H1 (cell line): ENCODE data around the gene ACTN4.
"Not testable (repeated sequence)": the region's sequence is repeated elsewhere in the genome, so short reads cannot be mapped to it uniquely, and the experiment has no call there.

ENCODE experiments used
- ATF3 ChIP-seq: IDR thresholded peaks from 2 replicates; pipeline ENCODE4 v1.6.1; 2011; ENCODE audit warnings: low read depth, mild to moderate bottlenecking, low read length; ENCODE audit not compliant: insufficient read depth
- CBX8 ChIP-seq: fragments of 300-800, 300-1000 bp; sonication (generic); IDR thresholded peaks from 2 replicates; pipeline ENCODE4 v1.7.1; 2016; ENCODE audit warnings: low read depth, low read length, borderline replicate concordance
- CEBPB ChIP-seq: IDR thresholded peaks from 2 replicates; pipeline ENCODE4 v1.6.1; 2012; ENCODE audit warnings: low read depth, low read length
- CHD2 ChIP-seq: IDR thresholded peaks from 2 replicates; pipeline ENCODE4 v1.6.1; 2012; ENCODE audit warnings: low read length, improper control_type of control experiment
- CHD7 ChIP-seq: fragments of 300-600 bp; sonication (generic); IDR thresholded peaks from 2 replicates; pipeline ENCODE4 v1.7.1; 2012; ENCODE audit warnings: low read length, moderate library complexity, mild to moderate bottlenecking, inconsistent platforms; ENCODE audit not compliant: insufficient replicate concordance
- CTCF ChIP-seq, 3 experiments: IDR thresholded peaks; 1 replicate in 2 of 3; 2 replicates in 1 of 3; pipeline versions ENCODE4 v1.5.1 to v1.6.1; 2011; ENCODE audit warnings: low read length in 3 of 3, mild to moderate bottlenecking in 3 of 3, inconsistent platforms in 2 of 3, low read depth in 1 of 3, moderate library complexity in 1 of 3; ENCODE audit not compliant: insufficient read depth in 1 of 3; ENCODE audit errors: control extremely low read depth in 1 of 3
- EGR1 ChIP-seq: IDR thresholded peaks from 2 replicates; pipeline ENCODE4 v1.6.1; 2011; ENCODE audit warnings: low read depth, low read length, borderline replicate concordance
- GABPA ChIP-seq: IDR thresholded peaks from 2 replicates; pipeline ENCODE4 v1.6.1; 2011; ENCODE audit warnings: mild to moderate bottlenecking, low read length, moderate library complexity, borderline replicate concordance; ENCODE audit not compliant: insufficient read depth
- NANOG ChIP-seq: IDR thresholded peaks from 2 replicates; pipeline ENCODE4 v1.6.1; 2011; ENCODE audit warnings: low read length, low read depth, mild to moderate bottlenecking, inconsistent platforms; ENCODE audit not compliant: insufficient read depth, poor library complexity, severe bottlenecking
- POLR2A ChIP-seq, 2 experiments: IDR thresholded peaks; 1 replicate in 1 of 2; 2 replicates in 1 of 2; pipeline ENCODE4 v1.6.1; 2011; ENCODE audit warnings: low read depth in 2 of 2, low read length in 2 of 2, mild to moderate bottlenecking in 2 of 2; ENCODE audit errors: control extremely low read depth in 1 of 2
- POLR2AphosphoS5 ChIP-seq: IDR thresholded peaks from 2 replicates; pipeline ENCODE4 v1.6.1; 2011; ENCODE audit warnings: low read depth, low read length
- TAF1 ChIP-seq: IDR thresholded peaks from 2 replicates; pipeline ENCODE4 v1.6.1; 2011; ENCODE audit warnings: mild to moderate bottlenecking, low read depth, low read length
- YY1 ChIP-seq: IDR thresholded peaks from 2 replicates; pipeline ENCODE4 v1.6.1; 2011; ENCODE audit warnings: low read depth, mild to moderate bottlenecking, low read length
- TF ChIP-seq, protein P1 (sequence below): IDR thresholded peaks from 2 replicates; pipeline ENCODE4 v1.6.1; 2012; ENCODE audit warnings: inconsistent platforms

GRCh38 chr19:38631301-38631700 lies 16.1 kb upstream of the ACTN4 start:
- not testable (repeated sequence) for TF ChIP-seq CTCF (IDR thresholded peaks at IDR 0.05; ENCODE audit: control extremely low read depth in 1 of 3, insufficient read depth in 1 of 3, low read depth in 1 of 3, low read length in 3 of 3); ATF3; CBX8; CEBPB; CHD2; GABPA; CHD7; TAF1; POLR2AphosphoS5; EGR1; NANOG; POLR2A (IDR thresholded peaks at IDR 0.05; ENCODE audit: control extremely low read depth in 1 of 2, low read depth in 2 of 2, low read length in 2 of 2); YY1
- TF ChIP-seq, protein P1, sequence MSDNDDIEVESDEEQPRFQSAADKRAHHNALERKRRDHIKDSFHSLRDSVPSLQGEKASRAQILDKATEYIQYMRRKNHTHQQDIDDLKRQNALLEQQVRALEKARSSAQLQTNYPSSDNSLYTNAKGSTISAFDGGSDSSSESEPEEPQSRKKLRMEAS = not testable (repeated sequence)
